HEK293 (cell line): ENCODE measurements around the gene SRPRB.

Experiments
- SP2 ChIP-seq: fragments of 450-650 bp; formaldehyde crosslinking; IDR thresholded peaks from 2 replicates; pipeline ENCODE4 v1.5.1; 2016; ENCODE audit warnings: missing biosample characterization, missing genetic modification characterization
- ZNF140 ChIP-seq: fragments of 450-650 bp; formaldehyde crosslinking; IDR thresholded peaks from 2 replicates; pipeline ENCODE4 v1.5.1; 2016; ENCODE audit warnings: missing biosample characterization, missing genetic modification characterization
- ZNF530 ChIP-seq: fragments of 450-650 bp; formaldehyde crosslinking; IDR thresholded peaks from 2 replicates; pipeline ENCODE4 v1.5.1; 2016; ENCODE audit warnings: low read depth, missing biosample characterization, missing genetic modification characterization
- TF ChIP-seq, protein P1 (sequence below): fragments of 450-650 bp; formaldehyde crosslinking; IDR thresholded peaks from 2 replicates; pipeline ENCODE4 v1.5.1; 2016; ENCODE audit warnings: missing biosample characterization, missing genetic modification characterization
- TF ChIP-seq, protein P2 (sequence below): fragments of 450-650 bp; formaldehyde crosslinking; IDR thresholded peaks from 2 replicates; pipeline ENCODE4 v1.5.0; 2017; ENCODE audit warnings: missing biosample characterization, missing genetic modification characterization, borderline replicate concordance

DNA sequence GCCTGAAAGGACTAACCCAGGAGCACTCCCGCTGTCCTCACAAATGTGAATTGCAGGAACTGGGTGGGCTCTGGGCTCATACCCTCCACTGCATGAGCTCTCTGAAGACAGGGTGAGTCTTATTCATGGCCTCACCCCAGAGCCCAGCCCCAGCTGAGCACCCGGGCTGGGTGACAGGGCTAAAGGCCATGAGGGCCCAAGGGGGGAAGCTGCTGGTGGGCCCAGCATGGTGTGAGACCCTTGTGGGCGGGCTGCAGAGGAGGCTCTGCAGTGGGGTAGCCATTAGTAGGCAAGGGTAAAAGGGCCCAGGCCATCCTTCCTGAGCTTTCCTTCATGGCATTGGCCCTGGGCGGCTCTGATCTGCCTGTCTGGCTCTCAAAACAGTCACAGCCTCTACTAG lies 30.3 kb downstream of the SRPRB start:
- no peak for TF ChIP-seq ZNF530
- TF ChIP-seq, protein P1, sequence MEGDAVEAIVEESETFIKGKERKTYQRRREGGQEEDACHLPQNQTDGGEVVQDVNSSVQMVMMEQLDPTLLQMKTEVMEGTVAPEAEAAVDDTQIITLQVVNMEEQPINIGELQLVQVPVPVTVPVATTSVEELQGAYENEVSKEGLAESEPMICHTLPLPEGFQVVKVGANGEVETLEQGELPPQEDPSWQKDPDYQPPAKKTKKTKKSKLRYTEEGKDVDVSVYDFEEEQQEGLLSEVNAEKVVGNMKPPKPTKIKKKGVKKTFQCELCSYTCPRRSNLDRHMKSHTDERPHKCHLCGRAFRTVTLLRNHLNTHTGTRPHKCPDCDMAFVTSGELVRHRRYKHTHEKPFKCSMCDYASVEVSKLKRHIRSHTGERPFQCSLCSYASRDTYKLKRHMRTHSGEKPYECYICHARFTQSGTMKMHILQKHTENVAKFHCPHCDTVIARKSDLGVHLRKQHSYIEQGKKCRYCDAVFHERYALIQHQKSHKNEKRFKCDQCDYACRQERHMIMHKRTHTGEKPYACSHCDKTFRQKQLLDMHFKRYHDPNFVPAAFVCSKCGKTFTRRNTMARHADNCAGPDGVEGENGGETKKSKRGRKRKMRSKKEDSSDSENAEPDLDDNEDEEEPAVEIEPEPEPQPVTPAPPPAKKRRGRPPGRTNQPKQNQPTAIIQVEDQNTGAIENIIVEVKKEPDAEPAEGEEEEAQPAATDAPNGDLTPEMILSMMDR (tag by site-specific recombination): no peak
- no peak for TF ChIP-seq ZNF140 (tag by site-specific recombination)
- TF ChIP-seq SP2 (tag by site-specific recombination): no peak
- TF ChIP-seq, protein P2, sequence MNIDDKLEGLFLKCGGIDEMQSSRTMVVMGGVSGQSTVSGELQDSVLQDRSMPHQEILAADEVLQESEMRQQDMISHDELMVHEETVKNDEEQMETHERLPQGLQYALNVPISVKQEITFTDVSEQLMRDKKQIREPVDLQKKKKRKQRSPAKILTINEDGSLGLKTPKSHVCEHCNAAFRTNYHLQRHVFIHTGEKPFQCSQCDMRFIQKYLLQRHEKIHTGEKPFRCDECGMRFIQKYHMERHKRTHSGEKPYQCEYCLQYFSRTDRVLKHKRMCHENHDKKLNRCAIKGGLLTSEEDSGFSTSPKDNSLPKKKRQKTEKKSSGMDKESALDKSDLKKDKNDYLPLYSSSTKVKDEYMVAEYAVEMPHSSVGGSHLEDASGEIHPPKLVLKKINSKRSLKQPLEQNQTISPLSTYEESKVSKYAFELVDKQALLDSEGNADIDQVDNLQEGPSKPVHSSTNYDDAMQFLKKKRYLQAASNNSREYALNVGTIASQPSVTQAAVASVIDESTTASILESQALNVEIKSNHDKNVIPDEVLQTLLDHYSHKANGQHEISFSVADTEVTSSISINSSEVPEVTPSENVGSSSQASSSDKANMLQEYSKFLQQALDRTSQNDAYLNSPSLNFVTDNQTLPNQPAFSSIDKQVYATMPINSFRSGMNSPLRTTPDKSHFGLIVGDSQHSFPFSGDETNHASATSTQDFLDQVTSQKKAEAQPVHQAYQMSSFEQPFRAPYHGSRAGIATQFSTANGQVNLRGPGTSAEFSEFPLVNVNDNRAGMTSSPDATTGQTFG (tag by site-specific recombination): no peak
